ENCODE measurements around the gene TEX9.

- no peak for TF ChIP-seq POLR2A (IDR thresholded peaks at IDR 0.05; ENCODE audit: low read length)
- TF ChIP-seq GATA1 (IDR thresholded peaks at IDR 0.05; ENCODE audit: low read depth, low read length): no peak
These were observed 18.8 kb upstream of the TEX9 start for GRCh38 chr15:56346414-56346813.

Data from erythroblast (primary cell).